ENCODE measurements around the gene TRAFD1.

- TF ChIP-seq CTCF (IDR thresholded peaks at IDR 0.05; ENCODE audit: insufficient read depth, low read length, poor library complexity, severe bottlenecking), result no peak
- no peak for TF ChIP-seq EZH2phosphoT487 (conservative IDR thresholded peaks at IDR 0.05; ENCODE audit: low read length)
Observed at GRCh38 chr12:112105891-112106290, 19.5 kb upstream of the TRAFD1 start.

All from SU-DHL-6 (cell line).